AG09319 (cell line): Measurements from ENCODE around the gene C7orf57.

Experiments
- DNase-seq: peaks from one replicate; pipeline ENCODE4 v3.0.0-alpha.2; 2010; ENCODE audit warnings: low read depth; ENCODE audit errors: extremely low read depth
- TF ChIP-seq, protein P1 (sequence below): IDR thresholded peaks from 2 replicates; pipeline ENCODE4 v1.5.1; 2011; ENCODE audit warnings: low read depth, mild to moderate bottlenecking, inconsistent platforms, low read length, moderate library complexity

The C7orf57 gene

DNA sequence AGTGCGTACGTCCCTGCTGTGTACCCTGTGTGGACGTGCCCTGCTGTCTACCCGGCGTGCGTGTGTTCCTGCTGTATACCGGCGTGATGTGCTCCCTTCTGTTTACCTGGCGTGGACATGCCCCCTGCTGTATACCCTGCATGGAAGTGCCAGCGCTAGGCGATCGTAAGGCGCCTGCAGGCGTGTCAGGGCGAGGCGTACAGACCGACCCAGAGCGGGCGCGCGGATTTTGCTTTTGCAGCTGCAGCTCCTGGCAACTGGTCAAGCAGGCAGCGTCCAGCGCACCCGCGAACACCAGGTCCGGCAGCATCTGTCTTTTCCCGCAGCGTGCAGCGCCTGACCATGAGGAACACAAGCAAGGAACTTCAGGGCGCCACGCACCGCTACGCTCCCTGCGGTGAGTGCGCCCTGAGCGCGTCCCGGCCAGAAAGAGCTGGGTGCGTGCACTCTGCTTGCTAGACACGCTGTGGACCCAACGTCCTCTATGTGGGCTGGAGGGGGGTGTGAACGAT lies 680 bp downstream of the C7orf57 start:
- TF ChIP-seq, protein P1, sequence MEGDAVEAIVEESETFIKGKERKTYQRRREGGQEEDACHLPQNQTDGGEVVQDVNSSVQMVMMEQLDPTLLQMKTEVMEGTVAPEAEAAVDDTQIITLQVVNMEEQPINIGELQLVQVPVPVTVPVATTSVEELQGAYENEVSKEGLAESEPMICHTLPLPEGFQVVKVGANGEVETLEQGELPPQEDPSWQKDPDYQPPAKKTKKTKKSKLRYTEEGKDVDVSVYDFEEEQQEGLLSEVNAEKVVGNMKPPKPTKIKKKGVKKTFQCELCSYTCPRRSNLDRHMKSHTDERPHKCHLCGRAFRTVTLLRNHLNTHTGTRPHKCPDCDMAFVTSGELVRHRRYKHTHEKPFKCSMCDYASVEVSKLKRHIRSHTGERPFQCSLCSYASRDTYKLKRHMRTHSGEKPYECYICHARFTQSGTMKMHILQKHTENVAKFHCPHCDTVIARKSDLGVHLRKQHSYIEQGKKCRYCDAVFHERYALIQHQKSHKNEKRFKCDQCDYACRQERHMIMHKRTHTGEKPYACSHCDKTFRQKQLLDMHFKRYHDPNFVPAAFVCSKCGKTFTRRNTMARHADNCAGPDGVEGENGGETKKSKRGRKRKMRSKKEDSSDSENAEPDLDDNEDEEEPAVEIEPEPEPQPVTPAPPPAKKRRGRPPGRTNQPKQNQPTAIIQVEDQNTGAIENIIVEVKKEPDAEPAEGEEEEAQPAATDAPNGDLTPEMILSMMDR: no peak
- no peak for DNase-seq

DNA sequence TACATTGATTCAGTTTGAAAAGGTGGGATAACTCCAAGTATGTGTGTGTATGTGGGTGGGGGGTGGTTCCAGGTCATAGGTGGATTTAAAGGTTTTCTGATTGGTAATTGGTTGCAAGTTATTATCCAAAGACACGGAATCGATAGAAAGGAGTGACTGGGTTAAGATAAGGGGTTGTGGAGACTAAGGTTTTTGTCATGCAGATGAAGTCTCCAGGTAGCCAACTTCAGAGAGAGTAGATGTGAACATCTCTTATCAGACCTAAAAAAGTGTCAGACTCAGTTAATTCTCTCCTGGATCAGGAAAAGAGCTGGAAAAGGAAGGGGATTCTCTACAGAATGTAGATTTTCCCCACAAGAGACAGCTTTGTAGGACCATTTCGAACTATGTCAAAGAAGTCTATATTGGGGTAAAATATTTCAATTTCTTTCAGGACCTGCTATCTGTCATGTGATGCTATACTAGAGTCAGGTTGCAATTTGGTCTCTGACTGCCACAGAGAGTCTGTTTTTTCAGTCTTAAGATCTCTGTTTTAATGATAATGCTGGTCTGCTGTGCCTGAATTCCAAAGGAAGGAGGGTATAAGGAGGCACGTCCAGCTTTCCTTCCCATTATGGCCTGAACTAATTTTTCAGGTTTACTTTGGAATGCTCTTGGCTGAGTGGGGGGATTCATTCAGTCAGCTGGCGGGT lies 3.6 kb downstream of the C7orf57 start:
- DNase-seq: no peak
- TF ChIP-seq, protein P1: no peak

DNA sequence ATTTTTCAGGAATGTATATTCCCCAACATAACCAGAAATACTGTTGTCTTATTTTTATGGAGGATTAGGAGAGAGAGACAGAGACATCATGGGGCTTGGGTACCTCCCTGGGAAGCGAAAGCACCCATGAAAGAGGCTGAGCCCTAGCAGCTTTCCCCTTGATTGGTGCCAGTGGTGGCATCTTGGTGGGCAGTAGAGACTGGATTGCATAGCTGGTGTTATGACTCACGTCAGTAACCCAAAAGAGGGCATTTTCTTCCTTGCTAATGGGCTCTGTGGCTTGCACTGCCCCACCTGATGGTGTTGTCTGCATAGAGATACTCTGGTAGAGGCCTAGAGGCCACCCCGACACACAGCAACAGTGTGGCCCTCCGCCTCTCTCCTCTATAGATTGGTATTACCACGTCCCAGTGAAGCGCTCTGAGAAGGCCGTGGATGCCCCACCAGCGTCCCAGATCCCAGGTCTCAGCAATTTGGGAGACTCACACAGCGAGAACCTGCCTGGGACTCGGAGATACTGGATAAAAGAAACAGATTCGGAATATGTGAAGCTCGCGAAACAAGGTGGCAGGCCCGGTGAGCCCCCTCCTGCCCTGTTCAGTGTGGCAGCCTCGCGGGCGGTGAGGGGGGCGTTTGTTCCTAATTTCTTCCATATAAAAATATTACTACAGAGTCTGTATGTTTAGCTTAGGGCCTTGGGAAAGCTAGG lies 5.8 kb downstream of the C7orf57 start:
- TF ChIP-seq, protein P1: no peak
- no peak for DNase-seq

DNA sequence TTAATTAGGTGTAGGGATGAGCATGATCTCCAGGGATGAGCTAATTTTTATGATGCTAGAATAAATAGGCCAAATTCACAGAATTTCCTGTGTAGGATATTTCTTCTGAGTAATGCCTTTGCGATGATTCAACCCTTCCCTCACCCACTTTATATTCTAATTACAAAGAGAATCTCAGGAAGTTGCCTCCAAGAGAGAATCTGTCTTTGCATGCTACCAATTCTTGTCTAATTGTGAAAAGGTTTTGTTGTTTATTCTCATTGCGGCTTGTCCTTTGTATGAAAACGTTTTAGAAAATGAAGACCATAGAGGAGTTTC lies 6.3 kb downstream of the C7orf57 start:
- TF ChIP-seq, protein P1: no peak
- no peak for DNase-seq

DNA sequence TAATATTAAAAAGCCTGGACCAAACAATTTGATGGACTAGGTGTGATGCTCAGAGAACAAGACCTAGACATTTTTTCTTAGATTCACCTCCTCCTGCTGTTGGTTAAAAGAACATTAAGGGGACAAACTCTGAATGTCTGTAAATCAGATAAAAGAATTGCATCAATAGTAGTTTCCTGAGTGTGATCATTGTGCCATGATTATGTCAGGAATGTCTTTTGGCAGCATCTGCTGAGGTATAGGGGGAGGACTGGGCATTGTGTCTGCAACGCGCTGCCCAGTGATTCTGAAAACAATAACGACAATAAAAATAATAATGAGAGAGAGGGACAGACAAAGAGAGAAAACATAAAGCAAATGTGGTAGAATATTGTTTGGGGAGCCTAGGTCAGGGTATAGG lies 6.9 kb downstream of the C7orf57 start:
- TF ChIP-seq, protein P1: no peak
- no peak for DNase-seq

DNA sequence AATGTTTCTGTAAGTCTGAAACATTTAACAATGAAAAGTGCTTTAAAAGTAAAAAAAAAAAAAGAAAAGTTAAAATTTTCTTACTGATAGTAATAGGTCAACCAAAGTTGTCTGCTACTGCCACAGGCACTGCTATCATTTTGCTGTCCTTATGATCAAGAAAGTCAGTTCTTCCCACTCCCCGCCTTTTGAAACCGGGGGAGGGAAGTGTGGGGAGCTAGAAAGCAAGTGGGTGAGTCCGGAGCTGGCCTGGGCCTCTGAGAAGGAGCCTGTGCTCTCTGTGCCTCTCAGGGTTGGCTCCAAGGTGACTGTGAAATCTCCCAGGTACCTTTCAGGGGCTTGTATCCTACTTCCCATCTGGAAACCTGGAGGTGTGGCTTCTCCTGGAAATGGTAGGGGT lies 7.3 kb downstream of the C7orf57 start:
- TF ChIP-seq, protein P1: no peak
- DNase-seq: no peak

DNA sequence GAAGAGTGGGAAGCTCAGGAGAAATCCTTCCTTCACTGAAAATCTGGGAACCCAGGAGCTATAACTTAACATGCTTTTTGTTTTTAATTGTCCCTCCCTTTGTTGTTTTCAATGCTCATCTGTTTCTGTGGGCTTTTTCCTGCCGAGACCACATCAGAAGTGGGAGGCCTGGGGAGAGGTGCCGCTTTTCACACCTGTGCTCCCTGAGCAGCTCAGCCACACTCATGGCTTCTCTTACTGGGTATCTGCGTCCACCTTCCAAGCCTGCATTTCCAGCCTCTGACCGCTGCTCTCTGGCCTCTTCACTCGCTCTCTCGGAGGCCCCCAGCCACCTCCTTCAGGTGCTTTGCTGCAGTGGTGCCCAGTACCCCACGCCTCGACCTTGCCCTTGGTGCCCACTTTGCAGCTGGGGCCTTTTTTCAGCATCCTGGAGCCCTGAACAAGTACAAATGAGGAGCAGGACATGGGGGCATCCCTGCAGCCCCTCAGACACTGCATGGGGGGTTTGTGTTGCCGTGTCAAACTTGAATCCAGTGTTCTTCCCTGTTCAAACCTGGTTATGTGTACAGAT lies 9.9 kb downstream of the C7orf57 start:
- no peak for DNase-seq
- TF ChIP-seq, protein P1: no peak
